ENCODE measurements around the gene CENPX. TPM values are rescaled to one million over a fixed set of nuclear protein-coding genes. Genes with fewer than 3 reads are reported as not detected.
A peak's percentile ranks its signal among the peaks of the same experiment; 100 is the strongest.

Gene CENPX
- total and polyA plus RNA-seq, 4 experiments from 2014 or later: 33.4 to 70.8 (median 36.7) TPM

- no peaks in the 10 kb centered on the region for H3K36me3 ChIP-seq (ENCODE audit: insufficient read depth, low read length)
- H3K4me3 ChIP-seq (ENCODE audit: low read length in 2 of 2): no peak overlapping the region
- no peaks in the 10 kb centered on the region for H3K4me1 ChIP-seq (ENCODE audit: insufficient read depth, low read length)
- DNase-seq: no peak
- no peaks in the 10 kb centered on the region for H3K36me3 Mint-ChIP-seq
- no peaks in the 10 kb centered on the region for H3K9me3 Mint-ChIP-seq
- peaks cover 0 to 1% (median 0%) of the 10 kb centered on the region in 4 donors for H3K4me1 Mint-ChIP-seq
- no peaks in the 10 kb centered on the region for H3K9me3 ChIP-seq (ENCODE audit: control insufficient read depth in 1 of 2, low read length in 2 of 2)
- POLR2A ChIA-PET (ENCODE audit: partially characterized antibody): interaction anchor here (1.0 kb wide), 1 partner anchor 27 kb away, joined by 3 read pairs; no protein-coding TSS in a partner anchor
- no peaks in the 10 kb centered on the region for H3K27me3 ChIP-seq (ENCODE audit: insufficient read depth, low read length)
- CTCF ChIA-PET (ENCODE audit: partially characterized antibody): interaction anchor here (1.2 kb wide), 1 partner anchor 14 kb away, joined by 3 read pairs; no protein-coding TSS in a partner anchor
- intact Hi-C loops (cut with micrococcal nuclease): no loop called here
- no peak overlapping the region for H3K27ac ChIP-seq (ENCODE audit: low read depth, low read length)
- no peak overlapping the region for H3K27ac Mint-ChIP-seq
- H3K27me3 Mint-ChIP-seq: no peaks in the 10 kb centered on the region
- no peak overlapping the region for H3K4me3 Mint-ChIP-seq
Measured at GRCh38 chr17:82003411-82004381, 19.0 kb downstream of the CENPX start.

DNA sequence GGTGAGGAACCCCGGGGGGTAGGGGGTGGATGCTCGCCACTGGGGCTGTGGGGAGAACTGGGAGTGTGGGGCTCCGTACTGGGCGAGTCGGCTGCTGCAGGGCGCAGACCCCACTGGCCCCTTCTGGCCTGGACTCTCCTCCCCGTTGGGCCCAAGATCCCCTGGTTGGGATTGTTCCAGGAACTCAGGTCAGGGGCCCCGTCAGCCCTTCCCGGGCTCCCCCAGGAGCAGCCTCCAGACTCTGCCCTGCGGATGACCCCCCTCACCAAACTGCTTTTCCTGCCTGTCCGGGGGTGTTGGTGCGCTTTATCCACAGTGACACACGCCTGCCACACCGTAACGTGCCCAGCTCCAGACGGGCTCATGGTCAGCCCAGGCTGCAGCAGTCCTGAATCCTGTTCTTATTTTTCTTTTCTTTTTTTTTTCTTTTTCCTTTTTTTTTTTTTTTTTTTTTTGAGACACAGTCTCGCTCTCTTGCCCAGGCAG, 21.1 kb downstream of the CENPX start:
- H3K36me3 Mint-ChIP-seq: peaks cover 2 to 4% of the 10 kb centered on the region in 2 donors
- intact Hi-C loops (cut with micrococcal nuclease): no loop called here

GRCh38 chr17:82000803-82001570, 21.7 kb downstream of the CENPX start:
- Mint-ChIP-seq H3K27ac (no peak overlapping the region), H3K9me3 (no peaks in the 10 kb centered on the region), H3K27me3 (no peaks in the 10 kb centered on the region), H3K36me3 (peaks cover 2 to 4% of the 10 kb centered on the region in 2 donors), H3K4me3 (no peak overlapping the region), H3K4me1 (peaks cover 0 to 1% (median 0%) of the 10 kb centered on the region in 4 donors)
- H3K27me3 ChIP-seq (ENCODE audit: insufficient read depth, low read length): no peaks in the 10 kb centered on the region
- no peaks in the 10 kb centered on the region for H3K9me3 ChIP-seq (ENCODE audit: control insufficient read depth in 1 of 2, low read length in 2 of 2)
- ChIA-PET CTCF (ENCODE audit: partially characterized antibody) (no interaction called here), POLR2A (ENCODE audit: partially characterized antibody) (no interaction called here)
- no peak for DNase-seq
- intact Hi-C loops (cut with micrococcal nuclease): no loop called here
- H3K27ac ChIP-seq (ENCODE audit: low read depth, low read length): no peak overlapping the region
- no peaks in the 10 kb centered on the region for H3K4me1 ChIP-seq (ENCODE audit: insufficient read depth, low read length)
- no peaks in the 10 kb centered on the region for H3K36me3 ChIP-seq (ENCODE audit: insufficient read depth, low read length)
- no peak overlapping the region for H3K4me3 ChIP-seq (ENCODE audit: low read length in 2 of 2)

More for the DNA sequence above, 21.1 kb downstream of the CENPX start:
- H3K27me3 ChIP-seq (ENCODE audit: insufficient read depth, low read length): no peaks in the 10 kb centered on the region
- no peak overlapping the region for H3K27ac ChIP-seq (ENCODE audit: low read depth, low read length)
- H3K9me3 Mint-ChIP-seq: no peaks in the 10 kb centered on the region
- H3K27me3 Mint-ChIP-seq: no peaks in the 10 kb centered on the region
- no peak overlapping the region for H3K27ac Mint-ChIP-seq
- H3K4me1 ChIP-seq (ENCODE audit: insufficient read depth, low read length): no peaks in the 10 kb centered on the region
- H3K4me1 Mint-ChIP-seq: peaks cover 0 to 1% (median 0%) of the 10 kb centered on the region in 4 donors
- ChIA-PET CTCF (ENCODE audit: partially characterized antibody) (interaction anchor here (0.6 kb wide), 1 partner anchor 23 kb away, joined by 4 read pairs; no protein-coding TSS in a partner anchor), POLR2A (ENCODE audit: partially characterized antibody) (no interaction called here)
- H3K4me3 ChIP-seq (ENCODE audit: low read length in 2 of 2): no peak overlapping the region
- H3K9me3 ChIP-seq (ENCODE audit: control insufficient read depth in 1 of 2, low read length in 2 of 2): no peaks in the 10 kb centered on the region
- no peaks in the 10 kb centered on the region for H3K36me3 ChIP-seq (ENCODE audit: insufficient read depth, low read length)
- H3K4me3 Mint-ChIP-seq: no peak overlapping the region
- DNase-seq: no peak

DNA sequence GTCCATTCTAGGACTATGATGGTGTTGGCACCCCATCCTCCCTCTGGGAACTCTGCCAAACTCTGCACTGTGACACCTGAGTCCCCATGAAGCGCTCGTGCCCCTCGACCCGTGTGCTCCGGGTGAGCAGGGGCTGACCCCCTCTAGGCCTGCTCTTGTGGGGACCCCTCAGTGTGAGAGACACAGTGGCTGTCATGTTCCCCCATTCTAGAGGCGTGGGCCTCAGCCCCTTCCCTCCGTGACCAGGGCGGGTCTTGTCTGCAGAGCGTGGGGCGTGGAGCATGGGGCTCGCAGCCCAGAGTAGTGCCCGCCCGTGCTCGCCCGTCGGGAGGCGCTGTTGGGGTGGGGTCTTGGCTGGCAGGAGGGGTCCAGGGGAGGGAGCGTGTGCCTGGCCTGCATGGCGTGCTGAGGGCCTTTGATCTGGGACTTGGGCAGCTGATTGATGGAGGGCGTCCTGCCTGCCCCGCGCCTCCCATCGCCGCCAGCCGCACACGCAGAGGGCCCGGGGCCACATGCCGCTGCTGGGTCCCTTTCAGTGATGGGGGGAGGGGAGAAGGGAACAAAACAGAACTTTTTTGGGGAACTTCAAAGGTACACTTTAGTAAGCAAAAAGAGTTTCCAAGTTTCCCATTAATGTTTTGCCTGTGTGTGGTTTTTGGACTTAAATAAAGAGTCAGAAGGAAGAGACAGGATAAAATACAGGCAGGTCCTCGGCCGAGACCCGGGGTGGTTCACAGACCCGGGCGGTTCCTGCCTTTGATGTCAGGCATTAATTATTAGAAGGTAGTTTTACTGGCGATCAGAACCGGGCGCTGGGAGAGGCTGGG, 22.5 kb downstream of the CENPX start:
- Histone ChIP-seq H3K27me3 (ENCODE audit: insufficient read depth, low read length) (no peaks in the 10 kb centered on the region), H3K4me3 (ENCODE audit: low read length in 2 of 2) (no peak overlapping the region), H3K9me3 (ENCODE audit: control insufficient read depth in 1 of 2, low read length in 2 of 2) (no peaks in the 10 kb centered on the region), H3K27ac (ENCODE audit: low read depth, low read length) (no peak overlapping the region), H3K36me3 (ENCODE audit: insufficient read depth, low read length) (no peaks in the 10 kb centered on the region), H3K4me1 (ENCODE audit: insufficient read depth, low read length) (no peaks in the 10 kb centered on the region)
- DNase-seq: peak in 1 of 5 donors; percentile 31
- Mint-ChIP-seq H3K27me3 (no peaks in the 10 kb centered on the region), H3K27ac (no peak overlapping the region), H3K4me1 (no peaks in the 10 kb centered on the region), H3K9me3 (no peaks in the 10 kb centered on the region), H3K36me3 (peaks cover 2 to 4% of the 10 kb centered on the region in 2 donors), H3K4me3 (no peak overlapping the region)
- ChIA-PET CTCF (ENCODE audit: partially characterized antibody) (no interaction called here), POLR2A (ENCODE audit: partially characterized antibody) (no interaction called here)
- intact Hi-C loops (cut with micrococcal nuclease): no loop called here

DNA sequence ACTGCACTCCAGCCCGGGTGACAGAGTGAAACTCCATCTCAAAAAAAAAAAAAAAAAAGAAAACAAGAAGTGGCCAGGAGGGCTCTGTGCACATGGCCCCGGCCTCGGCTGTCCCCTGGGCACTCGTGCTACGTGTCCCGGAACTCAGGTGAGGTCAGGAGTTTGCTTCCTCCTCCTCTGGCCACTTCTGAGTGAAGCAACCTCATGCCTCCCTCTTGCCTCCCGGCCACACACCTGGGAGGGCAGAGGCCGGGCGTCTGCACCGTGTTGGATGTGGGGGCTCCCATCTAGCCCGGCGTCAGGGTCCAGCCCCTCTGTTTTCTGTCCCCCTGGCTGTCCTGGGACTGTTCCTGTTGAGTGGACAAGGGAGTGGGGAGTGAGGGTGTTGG, 23.1 kb downstream of the CENPX start:
- no peak overlapping the region for H3K27ac Mint-ChIP-seq
- Histone ChIP-seq H3K36me3 (ENCODE audit: insufficient read depth, low read length) (no peaks in the 10 kb centered on the region), H3K27me3 (ENCODE audit: insufficient read depth, low read length) (no peaks in the 10 kb centered on the region), H3K9me3 (ENCODE audit: control insufficient read depth in 1 of 2, low read length in 2 of 2) (no peaks in the 10 kb centered on the region), H3K27ac (ENCODE audit: low read depth, low read length) (no peak overlapping the region), H3K4me3 (ENCODE audit: low read length in 2 of 2) (no peak overlapping the region), H3K4me1 (ENCODE audit: insufficient read depth, low read length) (no peaks in the 10 kb centered on the region)
- H3K9me3 Mint-ChIP-seq: no peaks in the 10 kb centered on the region
- POLR2A ChIA-PET (ENCODE audit: partially characterized antibody): no interaction called here
- DNase-seq: no peak
- intact Hi-C loops (cut with micrococcal nuclease): no loop called here
- peaks cover 2 to 4% of the 10 kb centered on the region in 2 donors for H3K36me3 Mint-ChIP-seq
- no peak overlapping the region for H3K4me3 Mint-ChIP-seq
- no peaks in the 10 kb centered on the region for H3K4me1 Mint-ChIP-seq
- CTCF ChIA-PET (ENCODE audit: partially characterized antibody): no interaction called here
- no peaks in the 10 kb centered on the region for H3K27me3 Mint-ChIP-seq

DNA sequence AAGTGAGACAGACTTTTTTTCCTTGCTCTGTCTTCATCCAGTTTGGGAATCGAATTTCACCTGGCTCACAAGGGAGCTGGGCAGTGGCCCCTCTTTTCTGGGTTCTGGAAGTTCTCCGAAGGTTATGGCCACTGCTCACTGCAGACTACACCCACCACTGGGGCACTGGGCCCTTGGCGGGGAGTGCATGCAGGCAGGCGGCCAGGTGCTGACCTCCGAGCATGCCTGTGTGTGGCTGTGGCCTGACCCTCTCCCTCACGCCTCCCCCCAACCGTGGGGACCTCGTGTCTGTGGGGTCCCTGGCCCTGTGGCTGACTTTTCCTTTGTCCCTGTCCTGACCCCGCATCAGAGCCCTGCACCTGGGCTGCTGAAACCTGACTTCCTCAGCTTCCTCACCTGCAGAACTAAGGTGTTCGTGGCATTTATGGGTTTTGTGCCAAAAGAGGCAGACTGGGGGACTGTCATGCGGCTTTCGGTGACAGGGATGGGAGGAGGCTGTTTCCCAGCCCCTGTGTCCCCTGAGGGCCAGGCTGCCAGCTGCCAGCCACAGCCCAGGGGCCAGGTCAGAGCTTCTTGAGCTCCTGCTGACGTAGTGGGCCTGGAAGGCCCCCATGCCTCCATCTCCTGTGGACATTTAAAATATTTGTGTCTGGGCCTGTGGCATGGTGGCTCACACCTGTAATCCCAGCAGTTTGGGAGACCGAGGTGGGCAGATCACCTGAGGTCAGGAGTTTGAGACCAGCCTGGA, 23.8 kb downstream of the CENPX start:
- H3K9me3 Mint-ChIP-seq: no peaks in the 10 kb centered on the region
- no peak for DNase-seq
- no peaks in the 10 kb centered on the region for H3K36me3 ChIP-seq (ENCODE audit: insufficient read depth, low read length)
- H3K27ac ChIP-seq (ENCODE audit: low read depth, low read length): no peak overlapping the region
- no peaks in the 10 kb centered on the region for H3K9me3 ChIP-seq (ENCODE audit: control insufficient read depth in 1 of 2, low read length in 2 of 2)
- no peaks in the 10 kb centered on the region for H3K27me3 Mint-ChIP-seq
- H3K4me1 ChIP-seq (ENCODE audit: insufficient read depth, low read length): no peaks in the 10 kb centered on the region
- no peak overlapping the region for H3K4me3 ChIP-seq (ENCODE audit: low read length in 2 of 2)
- intact Hi-C loops (cut with micrococcal nuclease): no loop called here
- H3K4me3 Mint-ChIP-seq: no peak overlapping the region
- H3K4me1 Mint-ChIP-seq: no peaks in the 10 kb centered on the region
- ChIA-PET CTCF (ENCODE audit: partially characterized antibody) (no interaction called here), POLR2A (ENCODE audit: partially characterized antibody) (no interaction called here)
- no peaks in the 10 kb centered on the region for H3K27me3 ChIP-seq (ENCODE audit: insufficient read depth, low read length)
- peaks cover 2 to 4% of the 10 kb centered on the region in 2 donors for H3K36me3 Mint-ChIP-seq
- H3K27ac Mint-ChIP-seq: no peak overlapping the region
